GM12874 (cell line): Measurements from ENCODE around the gene SPOCK1.

Experiments
- TF ChIP-seq, protein P1 (sequence below): IDR thresholded peaks from 2 replicates; pipeline ENCODE4 v1.5.1; 2011; ENCODE audit warnings: low read depth, mild to moderate bottlenecking, control low read depth, low read length, moderate library complexity; ENCODE audit not compliant: insufficient read depth

The SPOCK1 gene

DNA sequence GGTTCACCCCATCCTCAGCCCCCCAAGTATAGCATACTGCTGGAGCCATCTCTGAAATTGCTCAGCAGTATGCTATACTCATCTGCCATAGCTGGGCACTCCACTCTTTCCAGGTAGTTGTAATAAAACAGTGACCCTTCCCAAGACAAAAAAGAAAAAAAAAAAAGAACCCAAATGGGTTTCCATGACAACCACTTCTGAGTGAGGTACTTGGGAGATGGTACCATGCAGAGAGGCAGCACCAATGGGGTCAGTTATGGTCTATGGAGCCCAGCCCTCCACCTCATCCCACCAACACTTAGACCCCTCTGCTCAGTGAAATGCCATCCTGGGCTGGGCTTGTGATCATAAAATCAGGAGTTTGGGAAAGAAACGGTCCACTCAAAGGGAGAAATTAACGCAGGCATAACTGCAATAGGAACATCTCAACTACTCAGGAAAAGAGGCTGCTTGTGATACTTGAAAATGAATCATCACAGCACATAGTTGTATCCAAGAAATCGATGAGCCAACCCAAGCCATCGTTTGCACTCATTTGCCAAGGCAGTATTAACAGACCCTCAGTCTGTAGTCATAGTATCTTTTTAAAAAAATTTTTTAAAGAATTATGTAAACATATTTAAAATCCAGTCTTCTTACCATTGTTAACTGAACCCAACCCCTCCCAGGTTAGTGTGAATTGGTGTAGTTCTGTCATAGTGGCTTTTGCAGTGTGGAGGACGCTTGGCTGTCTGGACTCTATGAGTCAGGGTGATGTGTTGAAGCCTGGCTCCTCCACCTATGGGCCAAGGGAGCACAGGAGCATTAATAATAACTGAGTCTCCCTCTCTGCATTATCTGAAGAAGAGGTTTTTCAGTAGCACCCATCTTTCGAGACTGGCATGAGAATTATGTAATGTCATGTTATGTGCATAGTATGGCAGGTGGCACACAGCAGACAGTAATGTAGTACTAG lies 402.7 kb downstream of the SPOCK1 start:
- TF ChIP-seq, protein P1, sequence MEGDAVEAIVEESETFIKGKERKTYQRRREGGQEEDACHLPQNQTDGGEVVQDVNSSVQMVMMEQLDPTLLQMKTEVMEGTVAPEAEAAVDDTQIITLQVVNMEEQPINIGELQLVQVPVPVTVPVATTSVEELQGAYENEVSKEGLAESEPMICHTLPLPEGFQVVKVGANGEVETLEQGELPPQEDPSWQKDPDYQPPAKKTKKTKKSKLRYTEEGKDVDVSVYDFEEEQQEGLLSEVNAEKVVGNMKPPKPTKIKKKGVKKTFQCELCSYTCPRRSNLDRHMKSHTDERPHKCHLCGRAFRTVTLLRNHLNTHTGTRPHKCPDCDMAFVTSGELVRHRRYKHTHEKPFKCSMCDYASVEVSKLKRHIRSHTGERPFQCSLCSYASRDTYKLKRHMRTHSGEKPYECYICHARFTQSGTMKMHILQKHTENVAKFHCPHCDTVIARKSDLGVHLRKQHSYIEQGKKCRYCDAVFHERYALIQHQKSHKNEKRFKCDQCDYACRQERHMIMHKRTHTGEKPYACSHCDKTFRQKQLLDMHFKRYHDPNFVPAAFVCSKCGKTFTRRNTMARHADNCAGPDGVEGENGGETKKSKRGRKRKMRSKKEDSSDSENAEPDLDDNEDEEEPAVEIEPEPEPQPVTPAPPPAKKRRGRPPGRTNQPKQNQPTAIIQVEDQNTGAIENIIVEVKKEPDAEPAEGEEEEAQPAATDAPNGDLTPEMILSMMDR: no peak

DNA sequence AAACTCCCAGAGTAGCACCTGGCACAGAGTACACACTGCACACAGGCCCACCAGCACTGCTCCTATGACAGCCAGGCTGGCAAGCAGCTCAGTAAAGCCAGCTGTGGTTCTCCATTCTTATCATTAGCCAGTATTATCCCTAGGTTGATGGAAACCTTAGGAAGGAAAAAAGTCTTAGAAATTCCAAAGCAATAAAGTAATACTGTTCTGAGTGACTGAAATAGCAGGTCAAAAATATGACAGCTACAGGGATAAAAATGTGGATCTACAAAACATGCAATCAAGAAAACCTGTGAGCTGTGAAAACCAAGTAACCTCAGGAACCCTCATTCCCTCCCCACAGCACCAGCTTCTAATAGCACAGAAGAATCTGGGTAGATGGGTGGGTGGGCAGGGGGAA lies 403.5 kb downstream of the SPOCK1 start:
- TF ChIP-seq, protein P1: no peak

DNA sequence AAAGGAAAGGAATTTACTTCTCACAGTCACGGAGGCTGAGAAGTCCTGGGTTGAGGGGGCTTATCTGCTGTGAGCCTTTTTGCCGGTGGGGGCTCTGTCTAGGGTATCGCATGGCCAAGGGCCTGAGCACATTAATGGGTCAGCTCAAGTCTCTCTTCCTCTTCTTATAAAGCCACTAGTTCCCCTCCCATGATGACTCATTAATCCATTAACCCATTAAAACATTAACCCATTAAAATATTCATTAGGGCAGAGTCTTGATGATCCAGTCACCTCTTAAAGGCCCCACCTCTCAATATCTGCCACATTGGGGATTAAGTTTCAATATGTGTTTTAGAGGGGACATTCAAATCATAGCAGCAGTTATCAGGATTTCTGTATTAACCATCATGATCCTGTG lies 406.3 kb downstream of the SPOCK1 start:
- TF ChIP-seq, protein P1: no peak

DNA sequence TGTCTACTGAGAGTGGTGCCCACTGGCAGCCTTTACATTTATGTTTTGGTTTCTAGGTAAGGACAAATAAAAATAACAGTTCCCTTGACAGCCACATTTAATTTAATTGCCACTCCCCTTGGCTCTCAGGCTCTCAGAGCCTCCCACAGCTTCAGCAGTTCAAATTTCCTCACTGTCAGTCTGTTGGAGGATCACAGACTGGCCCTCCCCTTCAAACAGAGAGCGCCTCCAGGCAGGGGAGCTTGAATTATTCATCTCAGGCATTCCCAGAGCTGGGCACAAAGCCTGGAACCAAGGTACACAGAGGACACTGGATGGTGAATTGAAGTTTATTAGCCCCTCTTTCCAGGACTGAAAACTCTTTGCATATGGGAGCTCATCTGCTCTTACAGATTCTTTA lies 407.7 kb downstream of the SPOCK1 start:
- TF ChIP-seq, protein P1: no peak

DNA sequence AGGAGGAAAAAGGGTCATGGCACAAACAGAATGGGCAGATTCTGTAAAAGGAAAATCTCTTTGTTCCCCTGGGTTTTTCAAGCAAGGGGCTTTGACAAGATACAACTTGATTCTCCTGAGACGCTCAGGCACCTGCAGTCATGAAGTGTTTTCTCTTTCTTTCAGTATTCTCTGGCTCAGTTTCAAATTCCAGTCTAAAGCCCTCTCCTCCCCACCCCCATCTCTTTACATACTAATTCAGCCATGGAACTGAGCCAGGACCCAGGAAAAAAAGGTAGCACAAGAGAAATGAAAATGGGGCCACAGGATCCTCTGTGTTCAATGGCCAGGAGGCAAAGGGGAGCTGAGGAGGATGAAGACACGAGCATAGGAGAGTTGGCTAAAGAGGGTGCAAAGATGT lies 408.4 kb downstream of the SPOCK1 start:
- TF ChIP-seq, protein P1: no peak

DNA sequence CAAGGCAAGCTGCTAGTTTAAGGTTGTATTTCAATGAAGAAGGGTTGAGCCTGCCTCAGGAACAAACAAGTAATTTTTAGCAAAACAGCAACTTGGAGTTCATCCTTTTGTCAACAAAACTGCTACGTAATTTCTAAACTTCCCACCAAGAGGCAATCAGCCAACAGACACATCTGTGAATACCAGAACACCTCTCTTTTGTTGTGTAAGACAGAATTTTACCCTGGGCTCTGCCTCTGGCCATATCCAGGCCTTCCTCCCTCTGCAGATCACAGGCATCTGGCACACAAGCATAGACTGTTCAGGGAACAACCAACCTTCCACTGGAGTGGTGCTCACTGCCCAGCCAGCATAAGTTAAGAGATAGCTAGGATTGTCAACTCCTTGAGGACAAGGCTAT lies 409.0 kb downstream of the SPOCK1 start:
- TF ChIP-seq, protein P1: no peak

DNA sequence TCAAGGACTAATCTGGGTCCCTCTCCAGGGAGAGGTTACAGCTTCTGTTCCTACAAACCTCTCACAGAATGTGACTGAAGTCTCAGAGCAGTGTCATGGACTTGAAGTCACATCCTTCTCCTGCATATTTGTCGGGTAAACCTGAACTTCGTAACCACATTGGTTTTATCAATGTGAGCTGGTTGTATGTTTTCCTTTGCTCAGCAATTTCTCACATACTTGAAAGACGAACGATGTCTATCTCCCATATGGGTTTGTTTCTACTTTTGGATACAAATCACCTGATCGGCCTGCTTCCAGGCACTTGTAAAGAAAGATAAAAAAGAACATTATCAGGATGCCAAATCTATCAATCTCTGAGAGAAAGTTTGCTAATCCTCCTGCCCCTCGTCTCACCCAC lies 411.0 kb downstream of the SPOCK1 start:
- TF ChIP-seq, protein P1: no peak
